ENCODE data around the gene TRIM16. TPM values are rescaled to one million over a fixed set of nuclear protein-coding genes. Genes with fewer than 3 reads are reported as not detected.
"Not testable (repeated sequence)": the region's sequence is repeated elsewhere in the genome, so short reads cannot be mapped to it uniquely, and the experiment has no call there.

TRIM16 gene
- total and polyA plus RNA-seq, 2 experiments from 2014 or later = 20.6 to 48.8 TPM

- no peaks in the 10 kb centered on the region for H3K27me3 ChIP-seq
- TF ChIP-seq CTCF (IDR thresholded peaks at IDR 0.05; ENCODE audit: low read depth, low read length) = no peak
Observed at GRCh38 chr17:15652960-15653359, 31.2 kb downstream of the TRIM16 start.

GRCh38 chr17:15651583-15652110 lies 32.5 kb downstream of the TRIM16 start:
- H3K27ac ChIP-seq = peak overlapping the region; percentile 72
- H3K9me3 ChIP-seq (ENCODE audit: low read depth) = no peaks in the 10 kb centered on the region
- no peaks in the 10 kb centered on the region for H3K27me3 ChIP-seq
- H3K4me3 ChIP-seq = no peak overlapping the region
- no peaks in the 10 kb centered on the region for H3K36me3 ChIP-seq
- peaks cover 12% of the 10 kb centered on the region for H3K4me1 ChIP-seq (ENCODE audit: low read depth)
- no peak for TF ChIP-seq CTCF (IDR thresholded peaks at IDR 0.05; ENCODE audit: low read depth, low read length)
- peak; percentile 91 to 97 for DNase-seq (ENCODE audit: low read depth in 1 of 2, low spot score in 1 of 2)

More at GRCh38 chr17:15652960-15653359, 31.2 kb downstream of the TRIM16 start:
- peaks cover 12% of the 10 kb centered on the region for H3K4me1 ChIP-seq (ENCODE audit: low read depth)
- no peaks in the 10 kb centered on the region for H3K9me3 ChIP-seq (ENCODE audit: low read depth)
- no peak for DNase-seq (ENCODE audit: low read depth in 1 of 2, low spot score in 1 of 2)
- H3K4me3 ChIP-seq = no peak overlapping the region
- H3K36me3 ChIP-seq = no peaks in the 10 kb centered on the region
- H3K27ac ChIP-seq = no peak overlapping the region

- peaks cover 12% of the 10 kb centered on the region for H3K4me1 ChIP-seq (ENCODE audit: low read depth)
- no peaks in the 10 kb centered on the region for H3K27me3 ChIP-seq
- no peaks in the 10 kb centered on the region for H3K9me3 ChIP-seq (ENCODE audit: low read depth)
- no peak overlapping the region for H3K4me3 ChIP-seq
- TF ChIP-seq CTCF (IDR thresholded peaks at IDR 0.05; ENCODE audit: low read depth, low read length) = no peak
- H3K27ac ChIP-seq = peak overlapping the region; percentile 72
- H3K36me3 ChIP-seq = no peaks in the 10 kb centered on the region
- DNase-seq (ENCODE audit: low read depth in 1 of 2, low spot score in 1 of 2) = no peak
Observed at GRCh38 chr17:15650741-15651582, 33.1 kb downstream of the TRIM16 start.

DNA sequence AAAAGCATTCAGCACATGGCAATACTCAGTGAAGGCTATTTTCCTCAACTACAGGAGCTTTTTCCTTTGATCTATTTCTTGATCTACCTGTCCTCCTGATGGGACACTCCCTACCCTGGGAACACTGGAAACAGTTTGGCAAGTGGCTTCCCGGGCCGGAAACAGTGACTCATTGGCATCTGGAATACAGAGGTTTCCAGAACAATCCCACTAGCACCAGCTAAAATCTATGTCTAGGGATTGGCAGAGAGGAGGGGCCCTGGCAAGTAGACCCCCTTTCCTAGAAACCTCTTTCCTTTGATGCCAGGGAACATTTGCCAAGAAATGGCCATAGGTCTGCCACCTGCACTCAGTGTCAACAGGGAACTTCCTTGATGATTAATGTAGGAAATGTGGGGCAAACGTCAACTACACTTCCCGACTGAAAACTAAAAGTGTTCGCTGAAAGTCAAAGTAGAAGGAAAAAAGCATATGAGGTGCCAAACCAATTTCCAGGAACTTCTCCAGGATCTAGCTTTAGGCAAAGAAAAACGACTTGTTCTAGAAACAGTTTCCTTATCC lies 34.2 kb downstream of the TRIM16 start:
- DNase-seq (ENCODE audit: low read depth in 1 of 2, low spot score in 1 of 2) = peak in 1 of 2 donors; percentile 43
- Histone ChIP-seq H3K4me1 (ENCODE audit: low read depth) (peaks cover 19% of the 10 kb centered on the region), H3K4me3 (no peak overlapping the region), H3K27ac (no peak overlapping the region), H3K27me3 (no peaks in the 10 kb centered on the region), H3K9me3 (ENCODE audit: low read depth) (no peaks in the 10 kb centered on the region), H3K36me3 (no peaks in the 10 kb centered on the region)
- TF ChIP-seq CTCF (IDR thresholded peaks at IDR 0.05; ENCODE audit: low read depth, low read length) = no peak

DNA sequence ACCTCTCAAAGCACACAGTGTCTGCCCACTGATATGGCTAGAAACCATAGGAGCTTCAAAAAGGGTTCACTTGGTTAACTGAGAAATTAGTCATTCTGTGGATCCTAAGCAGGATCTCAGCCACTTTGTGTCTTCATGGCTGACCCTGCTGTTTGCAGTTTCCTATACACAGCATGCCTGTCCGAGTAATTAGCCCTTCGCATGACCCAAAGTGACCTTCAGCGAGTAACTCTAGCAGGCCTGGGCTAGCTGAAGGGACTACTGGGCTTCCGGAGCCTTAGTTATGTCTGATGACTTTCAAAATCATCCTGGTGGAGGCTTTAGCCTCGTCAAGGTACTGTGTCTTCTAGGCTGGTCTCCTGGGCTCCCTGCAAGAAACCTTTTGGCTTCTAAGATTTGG lies 35.7 kb downstream of the TRIM16 start:
- TF ChIP-seq CTCF (IDR thresholded peaks at IDR 0.05; ENCODE audit: low read depth, low read length) = no peak
- no peak overlapping the region for H3K27ac ChIP-seq
- no peak for DNase-seq (ENCODE audit: low read depth in 1 of 2, low spot score in 1 of 2)
- H3K36me3 ChIP-seq = no peaks in the 10 kb centered on the region
- H3K9me3 ChIP-seq (ENCODE audit: low read depth) = no peaks in the 10 kb centered on the region
- H3K4me3 ChIP-seq = no peak overlapping the region
- peaks cover 19% of the 10 kb centered on the region for H3K4me1 ChIP-seq (ENCODE audit: low read depth)
- no peaks in the 10 kb centered on the region for H3K27me3 ChIP-seq

GRCh38 chr17:15645942-15646312 lies 38.2 kb downstream of the TRIM16 start:
- H3K27me3 ChIP-seq; H3K36me3 ChIP-seq; H3K4me3 ChIP-seq; H3K9me3 ChIP-seq (ENCODE audit: low read depth); H3K4me1 ChIP-seq (ENCODE audit: low read depth): not testable (repeated sequence)
- H3K27ac ChIP-seq = peak overlapping the region; percentile 69
- peak; percentile 26 to 47 for DNase-seq (ENCODE audit: low read depth in 1 of 2, low spot score in 1 of 2)

DNA sequence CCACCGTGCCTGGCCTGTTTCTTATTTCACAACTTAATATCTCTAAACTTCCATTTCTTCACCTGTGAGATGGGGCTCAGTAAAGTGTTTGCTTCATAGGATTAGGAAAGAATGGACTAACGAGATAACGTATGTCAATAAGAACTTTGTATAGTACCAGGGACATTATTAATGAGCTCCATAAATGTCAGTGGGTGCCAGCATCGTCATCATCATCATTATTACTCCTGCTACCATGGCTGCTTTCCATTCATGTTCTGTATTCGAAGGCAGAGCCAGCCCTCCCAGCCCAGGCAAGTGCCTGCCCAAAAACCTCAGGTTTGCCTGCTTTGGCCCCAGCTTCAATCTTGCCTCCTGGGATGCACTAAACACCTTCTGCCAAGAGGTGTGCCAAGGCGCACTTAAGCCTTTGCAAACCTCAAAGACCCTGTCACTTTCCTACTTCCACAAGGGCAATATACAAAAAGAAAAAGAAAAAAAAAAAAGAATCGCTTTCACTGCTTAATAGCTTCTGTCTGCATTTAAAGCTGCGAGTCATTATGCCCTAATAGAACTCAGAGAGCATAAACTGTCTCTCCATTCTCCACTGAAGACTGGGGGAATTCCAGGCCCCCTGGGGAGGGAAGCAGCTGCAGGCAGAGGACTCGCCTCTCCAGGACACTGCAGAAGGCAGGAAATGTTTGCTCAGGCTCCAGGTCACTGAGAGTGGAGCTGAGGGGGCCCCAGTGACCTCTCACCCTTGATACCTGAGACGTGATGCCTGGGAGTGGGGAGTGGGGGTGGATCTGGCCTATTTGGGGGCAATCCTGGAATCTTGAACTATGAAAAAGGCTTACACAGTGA lies 38.8 kb downstream of the TRIM16 start:
- H3K27me3 ChIP-seq; H3K36me3 ChIP-seq; H3K4me1 ChIP-seq (ENCODE audit: low read depth); H3K4me3 ChIP-seq; H3K9me3 ChIP-seq (ENCODE audit: low read depth): not testable (repeated sequence)
- H3K27ac ChIP-seq = peak overlapping the region; percentile 69
- DNase-seq (ENCODE audit: low read depth in 1 of 2, low spot score in 1 of 2) = peak in 1 of 2 donors; percentile 32
